Activated CD4-positive, alpha-beta T cell treated with anti-CD3 and anti-CD28 coated beads for 24 hours (primary cell): Measurements from ENCODE around the gene OLA1.
"Not testable (repeated sequence)": the region's sequence is repeated elsewhere in the genome, so short reads cannot be mapped to it uniquely, and the experiment has no call there.

Experiments used
- DNase-seq, 2 donors: peaks; one replicate each; pipeline ENCODE4 v3.0.0-alpha.2; 2020; ENCODE audit warnings: low read depth in 2 of 2

Gene OLA1

DNA sequence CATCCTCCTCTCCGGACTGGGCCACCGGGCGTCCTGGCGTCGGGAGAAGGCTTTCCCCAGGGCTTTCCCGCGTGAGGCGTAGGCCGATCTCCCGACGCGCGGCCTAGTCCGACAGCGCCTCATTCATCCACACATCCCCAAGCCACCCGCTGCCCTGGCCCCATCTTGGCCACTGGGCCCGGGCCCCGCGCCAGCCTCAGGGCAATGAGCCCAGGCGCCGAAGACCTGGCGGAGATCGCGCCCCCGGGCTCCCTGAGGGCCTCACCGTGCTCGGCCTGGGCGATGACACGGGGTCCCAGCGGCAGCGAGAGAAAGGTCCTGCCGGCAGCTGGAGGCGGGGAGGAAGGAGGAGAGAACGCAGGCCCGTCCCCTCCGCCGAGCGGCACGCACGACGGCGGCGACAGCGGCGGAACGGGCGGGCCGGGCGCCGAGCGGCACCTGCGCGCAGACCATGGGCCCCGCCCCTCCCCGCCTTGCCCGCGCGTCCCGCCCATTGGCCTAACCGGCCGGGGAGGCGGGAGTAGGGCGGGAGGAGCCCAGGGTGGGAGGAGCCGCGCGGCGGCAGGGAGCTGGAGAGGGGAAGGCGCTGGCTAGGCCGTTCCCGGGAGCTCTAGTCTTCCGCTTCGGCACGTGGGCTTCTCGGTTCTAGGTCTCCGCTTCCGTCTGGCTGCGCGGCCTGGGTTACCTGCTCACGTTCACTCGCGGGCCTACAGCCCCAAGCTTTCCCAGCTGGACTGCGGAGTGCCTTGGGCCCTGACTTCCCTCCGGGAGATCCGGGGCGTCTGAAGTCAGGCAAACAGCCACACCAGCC lies at the start of gene OLA1:
OLA1 (minus strand) TSS at position 346 of the 811 bp plus-strand sequence. CDS start 1,717 bp downstream, outside the sequence.
- peak; percentile 94 to 96 for DNase-seq

DNA sequence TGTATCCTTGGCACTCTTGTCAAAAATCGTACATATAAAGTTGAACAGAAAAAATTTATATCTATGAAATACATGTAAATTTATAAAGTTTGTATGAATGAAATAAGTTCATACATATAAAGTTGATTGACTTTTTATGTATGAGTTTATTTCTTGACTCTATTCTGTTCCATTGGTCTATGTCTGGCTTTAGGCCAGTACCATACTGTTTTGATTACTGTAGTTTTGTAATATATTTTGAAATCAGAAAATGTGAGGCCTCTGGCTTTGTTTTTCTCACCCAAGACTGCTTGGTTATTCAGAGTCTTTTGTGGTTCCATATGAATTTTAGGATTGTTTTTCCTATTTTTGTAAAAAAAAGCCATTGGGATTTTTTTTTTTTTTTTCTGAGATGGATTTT lies 44.6 kb upstream of the OLA1 start:
- no peak for DNase-seq

DNA sequence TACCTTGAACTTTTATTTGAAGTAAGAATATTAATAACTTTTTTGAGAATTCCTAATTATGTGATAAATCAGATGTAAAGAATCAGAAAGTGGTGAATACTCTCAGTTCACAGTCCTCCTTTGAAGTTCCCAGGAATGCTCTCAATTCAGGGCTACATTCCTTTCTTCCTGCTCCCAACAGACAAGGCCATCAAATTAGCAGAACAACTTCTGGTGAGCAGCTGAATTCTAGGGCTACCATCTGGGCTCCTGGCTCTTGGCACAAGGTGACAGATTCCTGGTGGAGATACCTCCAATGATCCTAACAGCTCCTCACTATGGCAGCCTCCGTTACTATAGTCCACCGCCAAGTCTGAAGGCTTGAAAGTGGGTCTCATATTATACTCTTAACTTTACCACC lies 37.8 kb upstream of the OLA1 start:
- DNase-seq: no peak

DNA sequence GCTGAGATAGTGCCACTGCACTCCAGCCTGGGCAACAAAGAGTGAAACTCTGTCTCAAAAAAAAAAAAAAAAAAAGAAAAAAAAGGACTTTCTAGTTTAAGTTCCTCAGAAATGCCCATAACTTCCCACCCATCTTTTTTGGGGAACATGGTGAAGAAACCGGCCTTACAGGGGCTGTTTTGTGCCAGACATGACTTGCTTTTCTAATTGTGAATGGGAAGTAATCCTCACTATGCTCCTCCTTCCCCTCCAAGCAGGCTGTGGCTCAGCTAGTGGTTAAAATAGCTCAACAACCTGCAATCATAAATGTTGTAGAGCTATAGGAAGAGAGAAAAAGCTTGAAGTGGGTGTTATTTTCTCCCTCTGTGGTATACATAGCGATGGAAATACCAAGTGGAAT lies 34.1 kb upstream of the OLA1 start:
- no peak for DNase-seq

DNA sequence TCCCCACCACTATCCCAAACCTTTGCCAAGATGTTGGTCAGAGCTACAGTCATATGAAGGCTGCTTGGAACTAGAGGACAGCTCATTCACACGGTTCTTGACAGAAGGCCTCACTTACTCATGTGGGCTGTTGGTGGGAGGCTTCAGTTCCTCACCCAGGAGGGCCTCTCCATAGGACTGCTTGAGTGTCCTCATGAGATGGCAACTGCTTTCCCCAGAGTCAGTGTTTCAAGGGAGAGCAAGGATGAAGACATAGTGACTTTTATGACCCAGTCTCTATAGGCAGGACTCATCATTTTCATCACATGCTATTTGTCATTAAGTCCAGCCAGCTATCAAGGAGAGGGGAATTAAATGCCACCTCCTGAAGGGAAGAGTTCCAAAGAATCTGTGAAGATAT lies 33.4 kb upstream of the OLA1 start:
- DNase-seq: no peak

DNA sequence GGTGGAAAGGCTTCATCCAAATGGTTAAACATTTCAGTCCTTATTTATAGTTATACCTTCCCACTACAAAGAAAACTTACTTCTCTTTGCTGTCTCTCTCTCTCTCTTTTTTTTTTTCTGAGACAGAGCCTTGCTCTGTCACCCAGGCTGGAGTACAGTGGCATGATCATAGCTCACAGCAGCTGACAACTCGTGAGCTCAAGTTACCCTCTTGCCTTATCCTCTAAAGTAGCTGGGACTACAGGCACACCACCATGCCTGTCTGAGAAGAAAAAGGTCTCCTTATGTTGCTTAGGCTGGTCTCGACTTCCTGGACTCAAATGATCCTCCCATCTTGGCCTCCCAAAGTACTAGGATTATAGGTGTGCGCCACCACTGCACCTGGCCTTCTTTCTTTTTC lies 32.3 kb upstream of the OLA1 start:
- no peak for DNase-seq

DNA sequence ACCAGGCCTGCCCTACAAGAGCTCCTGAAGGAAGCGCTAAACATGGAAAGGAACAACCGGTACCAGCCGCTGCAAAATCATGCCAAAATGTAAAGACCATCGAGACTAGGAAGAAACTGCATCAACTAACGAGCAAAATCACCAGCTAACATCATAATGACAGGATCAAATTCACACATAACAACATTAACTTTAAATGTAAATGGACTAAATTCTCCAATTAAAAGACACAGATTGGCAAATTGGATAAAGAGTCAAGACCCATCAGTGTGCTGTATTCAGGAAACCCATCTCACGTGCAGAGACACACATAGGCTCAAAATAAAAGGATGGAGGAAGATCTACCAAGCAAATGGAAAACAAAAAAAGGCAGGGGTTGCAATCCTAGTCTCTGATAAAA lies 21.9 kb upstream of the OLA1 start:
- DNase-seq: not testable (repeated sequence)

DNA sequence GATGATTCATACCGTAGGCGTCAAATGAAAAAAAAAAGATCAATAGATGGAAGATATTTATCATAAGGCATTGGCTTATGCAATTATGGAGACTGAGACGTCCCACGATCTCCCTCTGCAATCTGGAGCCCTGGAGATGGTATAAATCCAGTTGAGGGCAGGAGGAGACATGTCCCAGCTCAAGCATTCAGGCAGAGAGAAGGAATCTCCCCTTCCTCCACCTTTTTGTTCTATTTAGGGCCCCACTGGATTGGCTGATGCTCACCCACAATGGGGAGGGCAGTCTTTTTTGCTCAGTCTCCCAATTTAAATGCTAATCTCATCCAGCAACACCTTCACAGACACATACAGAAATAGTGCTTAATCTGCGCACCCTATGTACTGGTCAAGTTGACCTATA lies 18.0 kb upstream of the OLA1 start:
- no peak for DNase-seq

DNA sequence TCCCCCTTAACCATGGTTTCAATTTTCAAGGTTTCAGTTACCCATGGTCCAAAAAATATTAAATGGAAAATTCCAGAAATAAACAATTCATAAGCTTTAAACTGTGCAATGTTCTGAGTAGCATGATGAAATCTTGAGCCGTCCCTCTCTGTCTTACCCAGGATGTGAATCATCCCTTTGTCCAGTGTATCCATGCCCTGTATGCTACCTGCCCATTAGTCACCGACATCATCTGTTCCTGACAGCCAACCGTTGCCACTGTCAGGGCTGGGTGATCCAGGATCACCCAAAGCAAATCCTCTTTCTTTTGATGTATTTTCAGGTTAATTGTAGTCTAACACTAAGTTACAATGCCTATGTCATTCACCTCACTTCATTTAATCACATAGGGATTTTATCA lies 15.7 kb upstream of the OLA1 start:
- no peak for DNase-seq

DNA sequence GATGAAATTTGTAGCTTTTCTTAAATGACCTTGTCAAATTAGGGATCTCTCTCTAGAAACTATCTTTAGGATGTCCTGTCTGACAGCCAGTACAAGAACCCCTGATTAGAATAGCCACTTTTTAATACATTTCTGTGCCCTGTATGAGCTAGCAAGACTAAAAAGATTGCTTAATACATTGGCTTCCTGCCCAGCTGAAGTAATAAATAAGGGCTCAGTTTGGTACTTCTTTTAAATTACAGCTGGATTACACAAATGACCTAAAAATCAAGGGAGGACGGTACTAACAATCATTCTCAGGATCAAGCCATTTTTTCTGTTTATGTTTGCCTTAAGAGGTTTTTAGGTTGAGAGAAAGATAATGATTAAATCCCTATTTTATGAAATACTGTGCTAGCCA lies 11.6 kb upstream of the OLA1 start:
- DNase-seq: no peak

DNA sequence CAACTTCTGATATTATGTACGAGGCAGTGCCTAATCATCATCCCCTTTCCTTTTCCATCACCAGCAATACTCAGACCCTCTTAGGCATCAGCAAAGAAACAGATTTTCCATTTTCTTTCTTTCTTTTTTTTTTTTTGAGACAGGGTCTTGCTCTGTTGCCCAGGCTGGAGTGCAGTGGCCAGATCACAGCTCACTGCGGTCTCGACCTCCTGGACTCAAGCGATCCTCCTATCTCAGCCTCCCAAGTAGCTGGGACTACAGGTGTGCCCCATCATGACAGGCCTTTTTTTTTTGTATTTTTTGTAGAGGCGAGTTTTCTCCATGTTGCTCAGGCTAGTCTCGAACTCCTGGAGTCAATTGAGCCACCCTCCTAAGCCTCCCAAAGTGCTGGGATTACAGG lies 5.9 kb upstream of the OLA1 start:
- DNase-seq: no peak

DNA sequence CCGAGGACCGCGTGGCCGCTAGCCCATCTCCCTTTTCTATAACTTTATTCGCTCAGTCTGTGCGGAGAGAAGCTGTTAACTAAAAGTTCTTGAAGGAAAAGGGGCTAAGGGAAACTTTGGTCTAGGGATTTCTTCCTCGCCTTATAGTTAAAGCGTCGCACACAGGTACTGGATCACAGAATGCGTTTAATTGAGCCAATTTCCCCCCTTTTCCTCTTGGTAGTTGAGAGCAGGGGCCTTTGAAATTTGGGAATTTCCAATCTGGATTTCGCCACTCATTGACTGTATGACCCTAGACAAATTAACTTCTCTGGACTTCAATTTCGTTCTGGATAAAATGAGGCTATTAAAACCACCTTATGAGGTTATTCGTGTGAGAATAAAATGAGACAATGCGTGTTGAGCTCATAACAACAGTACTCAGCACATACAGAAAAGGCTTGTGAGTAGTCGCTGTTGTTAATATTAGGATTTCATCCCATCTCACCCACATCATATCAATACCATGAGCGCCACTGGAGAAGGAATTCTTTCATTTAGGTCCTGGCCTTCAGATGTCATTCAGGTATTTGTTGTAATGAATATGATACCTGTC lies 763 bp upstream of the OLA1 start:
- DNase-seq: no peak

DNA sequence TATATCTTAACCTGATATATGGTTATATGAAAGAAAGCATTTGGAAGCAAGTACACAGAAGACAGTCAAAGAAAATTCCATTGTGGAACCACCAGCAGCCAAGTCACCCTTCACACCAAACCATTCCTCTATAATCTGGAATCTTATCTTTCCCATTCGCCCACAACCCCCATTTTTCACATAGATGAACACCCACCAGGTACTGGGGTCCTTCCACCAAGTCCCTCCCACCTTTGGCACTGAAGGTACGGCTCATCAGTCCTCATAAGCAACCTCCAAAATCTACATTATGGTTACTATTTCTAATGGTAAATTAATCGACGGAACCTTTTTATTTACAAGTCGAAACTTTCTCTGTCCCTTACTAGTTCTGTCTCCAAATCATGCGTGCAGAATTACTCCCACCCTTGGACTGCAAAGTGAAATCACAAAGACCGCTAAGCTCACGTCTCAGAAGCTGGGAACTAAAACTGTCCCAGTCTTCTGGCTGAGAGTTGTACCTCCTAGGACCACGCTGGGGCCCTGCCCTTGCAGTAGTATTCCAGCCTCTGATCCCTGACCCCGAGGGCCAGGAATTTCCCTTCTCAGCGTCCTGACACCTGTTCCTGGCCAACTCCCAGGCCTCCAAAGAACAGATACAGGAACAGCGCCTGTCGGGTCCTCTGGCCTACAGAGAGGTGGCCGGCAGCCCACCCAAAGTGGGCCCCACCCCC lies 702 bp downstream of the OLA1 start:
- DNase-seq: no peak

DNA sequence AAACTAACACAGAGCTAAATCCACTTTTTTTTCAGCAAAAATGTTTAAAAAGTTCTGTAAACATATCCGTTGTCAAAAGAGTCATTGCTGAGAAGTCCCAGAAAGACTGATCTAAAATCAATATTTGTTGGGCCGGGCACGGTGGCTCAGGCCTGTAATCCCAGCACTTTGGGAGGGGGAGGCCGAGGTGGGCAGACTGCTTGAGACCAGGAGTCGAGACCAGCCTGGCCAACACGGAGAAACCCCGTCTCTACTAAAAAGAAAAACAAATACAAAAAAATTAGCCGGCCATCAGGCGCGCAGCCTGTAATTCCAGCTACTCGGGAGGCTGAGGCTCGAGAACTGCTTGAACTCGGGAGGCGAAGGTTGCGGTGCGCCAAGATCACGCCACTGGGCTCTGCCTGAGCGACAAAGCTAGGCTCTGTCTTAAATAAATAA lies 1.4 kb downstream of the OLA1 start:
- DNase-seq: no peak

DNA sequence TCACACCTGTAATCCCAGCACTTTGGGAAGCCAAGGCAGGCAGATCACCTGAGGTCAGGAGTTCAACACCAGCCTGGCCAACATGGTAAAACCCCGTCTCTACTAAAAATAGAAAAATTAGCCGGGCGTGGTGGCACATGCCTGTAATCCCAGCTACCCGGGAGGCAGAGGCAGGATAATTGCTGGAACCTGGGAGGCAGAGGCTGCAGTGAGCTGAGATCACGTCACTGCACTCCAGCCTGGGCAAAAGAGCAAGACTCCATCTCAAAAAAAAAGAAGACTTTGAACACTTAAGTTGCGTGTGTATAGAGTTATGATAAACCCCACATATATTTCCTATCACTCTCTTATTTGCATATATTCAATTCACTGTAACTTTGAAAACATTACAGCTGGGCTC lies 2.7 kb downstream of the OLA1 start:
- not testable (repeated sequence) for DNase-seq

DNA sequence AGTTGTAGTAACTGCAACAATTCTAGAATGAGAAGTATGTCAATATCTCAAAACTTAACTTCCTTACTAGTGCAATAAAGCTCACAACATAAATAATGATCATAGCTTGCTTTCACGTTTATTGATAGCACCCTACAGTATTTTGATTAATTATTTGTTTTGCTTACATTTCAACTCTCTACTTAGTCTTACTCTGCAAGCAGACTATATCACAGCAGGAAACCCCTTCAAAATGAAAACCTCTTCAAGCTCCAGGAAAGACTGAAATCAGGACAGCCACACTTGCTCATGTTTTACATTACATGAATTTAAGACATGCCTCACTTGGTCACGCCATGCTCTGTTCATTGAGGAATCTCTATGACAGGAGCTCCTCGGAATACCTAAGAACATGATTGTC lies 3.3 kb downstream of the OLA1 start:
- no peak for DNase-seq

DNA sequence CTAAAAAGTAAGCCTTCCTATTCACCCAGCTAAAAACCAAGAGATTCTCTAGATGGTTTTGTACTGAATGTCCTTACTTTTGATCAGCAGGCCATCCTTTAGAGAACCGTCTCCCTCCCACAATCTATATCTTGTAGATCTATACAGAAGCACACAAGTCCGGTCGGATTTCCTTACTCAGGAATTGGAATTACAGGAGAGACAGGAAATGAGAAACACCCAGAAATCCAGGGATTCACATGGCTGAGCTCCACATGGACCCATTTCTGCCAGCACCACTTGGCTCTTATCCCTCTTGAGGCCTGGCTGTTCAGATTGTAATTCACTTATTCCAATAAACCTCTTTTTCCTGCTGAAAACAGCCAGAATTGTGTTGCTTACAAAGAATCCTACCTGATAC lies 4.5 kb downstream of the OLA1 start:
- DNase-seq: no peak

DNA sequence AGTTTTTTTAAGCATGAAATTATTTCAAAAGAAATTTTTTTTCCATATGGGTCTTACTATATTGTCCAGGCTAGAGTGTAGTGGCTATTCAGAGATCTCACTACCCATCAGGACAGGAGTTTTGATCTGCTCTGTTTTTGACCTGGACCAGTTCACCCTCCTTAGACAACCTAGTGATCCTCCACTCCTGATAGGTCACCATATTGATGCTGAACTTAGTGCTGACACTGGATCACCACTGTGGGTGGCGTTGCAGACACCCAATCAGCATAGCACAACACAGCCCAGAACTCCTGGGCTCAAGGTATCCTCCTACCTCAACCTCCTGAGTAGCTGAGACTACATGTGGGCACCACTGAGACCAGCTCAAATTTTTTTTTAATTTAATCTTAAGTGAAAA lies 8.2 kb downstream of the OLA1 start:
- DNase-seq: no peak

DNA sequence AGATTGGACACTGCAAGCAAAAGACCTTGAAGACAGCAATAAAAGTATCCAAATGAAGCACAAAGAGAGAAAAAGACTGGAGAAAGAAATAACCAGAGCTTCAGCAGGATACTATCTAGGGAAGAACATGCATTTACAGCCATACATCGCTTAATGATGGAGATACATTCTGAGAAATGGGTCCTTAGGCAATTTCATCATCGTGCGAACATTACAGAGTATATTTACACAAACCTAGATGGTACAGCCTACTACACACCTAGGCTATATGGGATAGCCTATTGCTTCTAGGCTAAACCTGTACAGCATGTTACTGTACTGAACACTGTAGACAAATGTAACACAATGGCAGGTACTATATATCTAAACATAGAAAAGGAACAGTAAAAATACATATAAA lies 11.9 kb downstream of the OLA1 start:
- DNase-seq: no peak

DNA sequence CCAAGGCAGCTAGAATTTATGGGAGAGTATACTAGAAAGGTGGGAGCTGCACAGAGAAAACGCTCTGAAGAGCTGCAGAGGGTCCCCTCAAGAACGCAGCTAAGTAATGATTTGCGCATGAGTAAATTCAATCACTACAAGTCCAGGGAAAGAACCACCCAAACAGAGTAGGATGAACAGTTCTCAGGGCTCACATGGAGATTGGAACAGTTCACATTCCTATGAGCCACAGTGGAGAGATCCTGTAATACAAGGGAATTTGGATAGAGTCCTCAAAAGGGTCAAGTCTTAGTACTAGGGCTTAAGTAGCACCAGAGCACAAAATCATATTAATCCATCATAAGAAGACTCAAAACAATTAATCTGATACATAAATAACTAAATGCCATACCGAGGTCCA lies 12.7 kb downstream of the OLA1 start:
- no peak for DNase-seq

DNA sequence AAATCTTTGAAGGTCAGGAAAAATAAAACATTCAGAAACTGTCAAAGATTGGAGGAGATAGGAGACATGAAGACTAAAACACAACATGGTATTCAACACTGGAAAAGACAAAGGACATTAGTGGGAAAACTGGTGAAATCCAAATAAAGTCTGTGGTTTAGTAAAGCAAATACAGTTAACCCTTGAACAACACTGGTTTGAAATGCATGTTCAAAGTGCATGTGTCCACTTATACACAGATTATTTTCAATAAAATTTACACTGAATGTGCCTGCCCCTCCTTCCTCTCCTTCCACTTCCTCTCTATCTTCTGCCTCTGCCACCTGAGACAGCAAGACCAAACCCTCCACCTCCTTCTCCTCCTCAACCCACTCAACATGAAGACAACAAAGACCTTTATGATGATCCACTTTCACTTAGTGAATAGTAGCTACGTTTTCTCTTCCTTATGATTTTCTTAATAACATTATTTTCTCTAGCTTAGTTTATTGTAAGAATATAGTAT lies 14.5 kb downstream of the OLA1 start:
- no peak for DNase-seq

DNA sequence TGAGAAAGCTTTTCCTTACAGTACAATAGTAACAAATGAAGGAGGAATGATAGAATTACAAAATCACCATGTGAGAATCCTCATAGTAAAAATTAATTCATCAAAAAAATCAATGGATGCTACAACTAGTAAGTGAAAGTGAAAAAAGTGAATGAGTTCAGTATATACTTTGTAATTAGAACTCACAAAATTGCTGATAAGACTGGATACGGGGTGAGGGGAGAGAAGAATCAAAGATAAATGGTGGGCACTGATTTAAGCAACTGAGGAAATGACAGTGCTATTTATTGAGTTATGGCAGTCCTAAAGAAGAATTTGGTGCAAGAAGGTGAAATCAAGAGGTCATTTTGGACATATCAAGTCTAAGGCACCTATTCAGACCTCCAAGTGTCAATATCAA lies 20.6 kb downstream of the OLA1 start:
- no peak for DNase-seq
